Measurements from ENCODE around the gene MYH16. TPM values are rescaled to one million over a fixed set of nuclear protein-coding genes. Genes with fewer than 3 reads are reported as not detected.

MYH16 gene
- total RNA-seq, 4 donors from 2014 or later: not detected

DNA sequence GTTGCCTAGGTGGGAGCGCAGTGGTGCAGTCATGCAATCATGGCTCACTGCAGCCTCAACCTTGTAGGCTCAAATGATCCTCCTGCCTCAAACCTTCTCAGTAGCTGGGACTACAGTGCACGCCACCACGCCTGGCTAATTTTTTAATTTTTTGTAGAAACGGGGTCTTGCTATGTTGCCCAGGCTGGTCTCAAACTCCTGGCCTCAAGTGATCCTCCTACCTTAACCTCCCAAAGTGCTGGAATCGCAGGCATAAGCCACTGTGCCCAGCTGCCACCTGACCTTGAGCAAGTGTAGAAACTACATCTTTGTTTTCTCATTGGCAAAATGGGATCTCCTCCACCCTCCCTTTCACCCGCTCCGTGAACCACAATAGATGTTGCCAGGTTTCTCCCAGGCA, 15.0 kb upstream of the MYH16 start:
- 91 to 97% methylated on average over 7 of the region's 7 CpGs for WGBS, 2 donors
- no peaks in the 10 kb centered on the region for H3K27me3 ChIP-seq
- DNase-seq: no peak
- no peak overlapping the region for H3K27ac ChIP-seq
- TF ChIP-seq, protein P1, sequence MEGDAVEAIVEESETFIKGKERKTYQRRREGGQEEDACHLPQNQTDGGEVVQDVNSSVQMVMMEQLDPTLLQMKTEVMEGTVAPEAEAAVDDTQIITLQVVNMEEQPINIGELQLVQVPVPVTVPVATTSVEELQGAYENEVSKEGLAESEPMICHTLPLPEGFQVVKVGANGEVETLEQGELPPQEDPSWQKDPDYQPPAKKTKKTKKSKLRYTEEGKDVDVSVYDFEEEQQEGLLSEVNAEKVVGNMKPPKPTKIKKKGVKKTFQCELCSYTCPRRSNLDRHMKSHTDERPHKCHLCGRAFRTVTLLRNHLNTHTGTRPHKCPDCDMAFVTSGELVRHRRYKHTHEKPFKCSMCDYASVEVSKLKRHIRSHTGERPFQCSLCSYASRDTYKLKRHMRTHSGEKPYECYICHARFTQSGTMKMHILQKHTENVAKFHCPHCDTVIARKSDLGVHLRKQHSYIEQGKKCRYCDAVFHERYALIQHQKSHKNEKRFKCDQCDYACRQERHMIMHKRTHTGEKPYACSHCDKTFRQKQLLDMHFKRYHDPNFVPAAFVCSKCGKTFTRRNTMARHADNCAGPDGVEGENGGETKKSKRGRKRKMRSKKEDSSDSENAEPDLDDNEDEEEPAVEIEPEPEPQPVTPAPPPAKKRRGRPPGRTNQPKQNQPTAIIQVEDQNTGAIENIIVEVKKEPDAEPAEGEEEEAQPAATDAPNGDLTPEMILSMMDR (IDR thresholded peaks at IDR 0.05): no peak
- no peak for TF ChIP-seq POLR2A (IDR thresholded peaks at IDR 0.05)
- intact Hi-C loops (cut with DNase I): no loop called here
- H3K4me1 ChIP-seq: no peaks in the 10 kb centered on the region
- H3K4me3 ChIP-seq (replicated peaks in 1 of 3): no peak overlapping the region
- H3K9me3 ChIP-seq: no peaks in the 10 kb centered on the region
- no peaks in the 10 kb centered on the region for H3K36me3 ChIP-seq

DNA sequence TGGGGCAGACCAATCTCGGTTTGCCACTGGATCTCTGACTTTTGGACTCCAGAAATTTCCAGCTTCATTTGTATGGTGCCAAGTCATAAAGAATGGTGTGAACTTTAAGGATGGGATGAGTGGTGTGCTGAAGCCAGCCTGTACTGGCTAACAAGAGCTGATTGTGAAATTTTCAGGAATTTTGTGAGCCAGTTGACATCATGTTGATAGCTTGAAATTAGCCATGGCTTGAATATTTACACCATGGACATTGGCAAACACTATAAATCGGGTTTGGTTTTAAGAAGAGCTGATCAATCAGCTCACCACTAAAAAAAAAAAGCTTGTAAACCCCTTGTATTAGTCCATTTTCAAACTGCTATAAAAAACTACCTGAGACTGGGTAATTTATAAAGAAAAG, 14.1 kb upstream of the MYH16 start:
- Histone ChIP-seq H3K27me3 (no peaks in the 10 kb centered on the region), H3K27ac (no peak overlapping the region), H3K4me3 (replicated peaks in 1 of 3) (no peak overlapping the region), H3K4me1 (no peaks in the 10 kb centered on the region), H3K9me3 (no peaks in the 10 kb centered on the region), H3K36me3 (no peaks in the 10 kb centered on the region)
- DNase-seq: no peak
- WGBS, 2 donors: 83 to 89% methylated on average over 2 of the region's 2 CpGs
- intact Hi-C loops (cut with DNase I): no loop called here
- TF ChIP-seq POLR2A (IDR thresholded peaks at IDR 0.05): no peak
- TF ChIP-seq, protein P1 (IDR thresholded peaks at IDR 0.05): no peak

DNA sequence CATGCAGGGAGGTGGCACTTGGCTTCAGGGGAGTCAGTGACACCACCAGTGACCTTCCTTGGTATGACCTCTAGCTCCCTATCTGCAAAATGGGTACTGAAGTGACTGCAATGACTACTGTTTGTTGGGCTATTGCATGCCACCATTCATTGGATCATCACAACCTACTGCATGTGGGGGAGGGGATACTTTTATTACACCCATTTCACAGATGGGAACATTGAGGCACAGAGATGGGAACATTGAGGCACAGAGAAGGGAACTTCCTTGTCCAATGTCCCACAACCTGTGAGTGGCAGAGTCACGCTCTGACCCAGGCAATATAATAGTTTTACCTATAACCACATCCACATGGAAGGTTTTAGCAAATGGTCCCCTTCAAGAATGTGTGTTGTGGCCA, 12.2 kb upstream of the MYH16 start:
- no peaks in the 10 kb centered on the region for H3K36me3 ChIP-seq
- intact Hi-C loops (cut with DNase I): no loop called here
- TF ChIP-seq, protein P1 (IDR thresholded peaks at IDR 0.05): no peak
- no peak for TF ChIP-seq POLR2A (IDR thresholded peaks at IDR 0.05)
- H3K4me3 ChIP-seq (replicated peaks in 1 of 3): no peak overlapping the region
- no peak overlapping the region for H3K27ac ChIP-seq
- DNase-seq: no peak
- no peaks in the 10 kb centered on the region for H3K27me3 ChIP-seq
- H3K4me1 ChIP-seq: no peaks in the 10 kb centered on the region
- 100% methylated on average over 1 of the region's 1 CpG for WGBS, 2 donors
- H3K9me3 ChIP-seq: no peaks in the 10 kb centered on the region

DNA sequence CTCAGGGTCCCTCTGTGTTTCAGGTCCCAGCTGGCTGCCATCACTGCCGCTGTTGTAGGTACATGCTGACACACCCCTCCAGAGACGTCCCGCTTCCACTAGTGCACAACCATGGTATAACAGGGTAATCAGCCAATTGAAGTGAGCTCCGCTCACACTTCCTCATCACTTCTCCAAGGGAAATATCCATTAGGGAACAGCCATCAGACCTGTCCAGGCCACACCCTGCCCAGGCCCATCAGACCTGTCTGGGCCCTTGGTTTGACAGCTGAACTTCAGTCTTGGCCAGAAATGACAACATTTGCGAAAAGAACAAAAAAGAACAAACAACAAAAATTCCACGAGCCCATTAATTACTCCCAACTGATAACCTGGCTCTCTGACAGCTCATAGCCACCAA, 11.0 kb upstream of the MYH16 start:
- Histone ChIP-seq H3K36me3 (no peaks in the 10 kb centered on the region), H3K9me3 (no peaks in the 10 kb centered on the region), H3K27ac (no peak overlapping the region), H3K4me3 (replicated peaks in 1 of 3) (no peak overlapping the region), H3K27me3 (no peaks in the 10 kb centered on the region), H3K4me1 (no peaks in the 10 kb centered on the region)
- DNase-seq: no peak
- WGBS, 2 donors: 84 to 89% methylated on average over 5 to 6 of the region's 6 CpGs
- TF ChIP-seq, protein P1 (IDR thresholded peaks at IDR 0.05): no peak
- no peak for TF ChIP-seq POLR2A (IDR thresholded peaks at IDR 0.05)
- intact Hi-C loops (cut with DNase I): no loop called here

DNA sequence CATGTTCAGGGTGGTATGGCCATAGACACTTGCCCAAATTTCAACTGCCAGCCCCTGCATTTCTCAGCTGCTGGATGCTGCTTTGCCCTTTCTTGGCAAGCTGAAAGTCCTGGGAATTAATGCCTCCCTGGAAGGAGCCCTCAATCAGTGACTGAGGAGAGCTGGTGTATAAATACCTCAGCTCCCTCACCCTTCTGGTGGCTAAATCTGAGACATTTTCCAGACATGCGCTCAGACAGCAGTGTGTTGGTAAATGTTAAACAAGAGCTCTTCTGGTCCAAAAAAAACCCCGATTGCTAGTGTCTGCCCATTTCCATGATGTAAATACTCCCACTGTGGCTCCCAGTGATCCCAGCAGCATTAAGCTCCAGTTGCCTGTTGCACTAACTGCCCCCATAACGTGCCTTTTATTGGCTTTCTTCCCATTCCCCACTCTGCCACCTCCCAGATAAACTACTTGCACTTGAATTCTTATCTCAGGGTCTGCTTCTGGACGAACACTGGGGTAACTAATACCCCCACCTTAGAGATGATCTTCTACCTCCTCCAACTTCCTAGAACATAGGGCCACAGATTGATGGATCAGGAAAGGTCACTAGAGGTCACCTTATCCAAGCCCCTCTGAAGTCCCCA, 6.7 kb upstream of the MYH16 start:
- H3K36me3 ChIP-seq: no peaks in the 10 kb centered on the region
- intact Hi-C loops (cut with DNase I): no loop called here
- no peak for DNase-seq
- no peaks in the 10 kb centered on the region for H3K9me3 ChIP-seq
- H3K4me3 ChIP-seq (replicated peaks in 1 of 3): no peak overlapping the region
- H3K4me1 ChIP-seq: no peaks in the 10 kb centered on the region
- H3K27ac ChIP-seq: no peak overlapping the region
- no peak for TF ChIP-seq POLR2A (IDR thresholded peaks at IDR 0.05)
- TF ChIP-seq, protein P1 (IDR thresholded peaks at IDR 0.05): no peak
- 69 to 71% methylated on average over 3 to 4 of the region's 4 CpGs for WGBS, 2 donors
- H3K27me3 ChIP-seq: no peaks in the 10 kb centered on the region
